Iris pigment epithelial cell (primary cell): ENCODE measurements around the gene GRIN1.
"Not testable (repeated sequence)": the region's sequence is repeated elsewhere in the genome, so short reads cannot be mapped to it uniquely, and the experiment has no call there.

Experiments used
- DNase-seq: peaks from one replicate; pipeline ENCODE4 v3.0.0-alpha.2; 2011; ENCODE audit warnings: low read depth

GRIN1 gene

DNA sequence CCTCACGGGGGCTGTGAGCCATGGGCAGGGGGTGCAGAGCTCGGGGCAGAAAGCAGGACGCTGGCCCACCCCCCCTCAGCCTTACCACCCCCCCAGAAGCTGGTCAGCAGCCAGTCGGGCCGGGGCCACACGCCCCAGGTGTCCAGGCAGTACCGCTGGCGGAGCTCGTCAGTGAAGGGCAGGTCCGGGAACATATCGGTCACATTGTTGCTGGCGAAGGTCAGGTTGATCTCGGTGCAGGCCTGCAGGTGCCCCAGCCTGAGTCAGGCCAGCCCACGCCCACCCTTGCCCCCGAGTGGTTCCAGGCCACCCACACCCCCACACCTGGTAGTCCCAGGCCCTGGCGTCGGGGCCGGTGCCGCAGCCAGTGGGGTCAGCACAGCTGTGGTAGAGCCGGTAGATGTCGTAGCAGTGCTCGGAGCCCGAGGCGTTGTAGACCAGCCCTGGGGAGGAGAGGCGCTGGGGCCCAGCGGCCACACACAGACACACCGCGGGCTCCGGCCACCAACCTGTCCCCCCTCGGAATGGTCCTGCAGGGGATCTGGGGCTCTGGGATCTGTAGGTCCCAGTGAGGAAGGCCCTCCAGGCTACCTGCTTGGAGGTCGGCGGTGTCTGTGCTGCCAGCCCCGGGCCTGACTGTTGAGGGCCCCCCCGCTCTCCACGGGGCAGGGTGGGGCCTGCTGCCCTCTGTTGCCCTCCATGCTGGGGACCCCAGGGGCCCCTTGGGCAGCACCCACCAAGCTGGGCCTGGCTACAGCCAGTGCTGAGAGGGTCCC, 27.0 kb upstream of the GRIN1 start:
- DNase-seq = no peak

DNA sequence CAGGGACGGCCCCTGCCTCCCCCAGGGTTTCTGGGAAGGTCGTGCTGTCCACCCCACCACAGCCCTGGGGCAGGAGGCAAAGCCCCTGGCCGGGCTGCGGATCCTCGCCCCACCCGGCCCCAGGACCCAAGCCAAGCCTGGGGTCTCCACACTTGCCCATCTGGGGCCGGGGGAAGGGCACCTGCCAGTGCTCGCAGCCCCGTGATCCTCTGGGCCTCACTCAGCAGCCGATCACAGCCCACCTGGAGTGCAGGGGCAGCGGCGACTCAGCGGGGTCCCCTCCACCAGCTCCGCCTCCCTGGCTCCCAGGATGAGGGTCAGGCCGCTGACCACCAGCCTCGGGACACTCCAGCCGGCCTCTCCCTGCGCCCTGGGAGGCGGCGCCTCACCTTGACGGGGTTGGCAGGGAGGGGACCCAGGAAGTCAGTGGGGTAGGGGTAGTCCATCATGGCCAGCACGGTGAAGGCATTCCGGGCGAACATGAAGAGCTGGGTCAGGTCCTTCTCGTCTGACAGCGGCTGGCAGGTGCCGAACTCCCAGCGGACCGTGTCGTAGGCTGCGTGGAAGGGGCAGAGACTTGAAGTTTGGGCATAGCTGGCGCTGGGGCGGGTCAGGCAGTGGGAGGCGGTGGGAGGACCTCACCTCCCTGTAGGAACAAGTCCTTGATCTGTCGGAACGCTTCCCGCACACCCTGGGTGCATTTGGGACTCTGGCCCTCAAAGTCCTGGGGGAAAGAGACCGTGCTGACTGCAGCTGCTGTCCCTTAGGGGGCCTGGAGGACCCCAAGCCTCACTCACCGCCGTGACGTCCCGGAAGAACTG, 26.2 kb upstream of the GRIN1 start:
- no peak for DNase-seq

DNA sequence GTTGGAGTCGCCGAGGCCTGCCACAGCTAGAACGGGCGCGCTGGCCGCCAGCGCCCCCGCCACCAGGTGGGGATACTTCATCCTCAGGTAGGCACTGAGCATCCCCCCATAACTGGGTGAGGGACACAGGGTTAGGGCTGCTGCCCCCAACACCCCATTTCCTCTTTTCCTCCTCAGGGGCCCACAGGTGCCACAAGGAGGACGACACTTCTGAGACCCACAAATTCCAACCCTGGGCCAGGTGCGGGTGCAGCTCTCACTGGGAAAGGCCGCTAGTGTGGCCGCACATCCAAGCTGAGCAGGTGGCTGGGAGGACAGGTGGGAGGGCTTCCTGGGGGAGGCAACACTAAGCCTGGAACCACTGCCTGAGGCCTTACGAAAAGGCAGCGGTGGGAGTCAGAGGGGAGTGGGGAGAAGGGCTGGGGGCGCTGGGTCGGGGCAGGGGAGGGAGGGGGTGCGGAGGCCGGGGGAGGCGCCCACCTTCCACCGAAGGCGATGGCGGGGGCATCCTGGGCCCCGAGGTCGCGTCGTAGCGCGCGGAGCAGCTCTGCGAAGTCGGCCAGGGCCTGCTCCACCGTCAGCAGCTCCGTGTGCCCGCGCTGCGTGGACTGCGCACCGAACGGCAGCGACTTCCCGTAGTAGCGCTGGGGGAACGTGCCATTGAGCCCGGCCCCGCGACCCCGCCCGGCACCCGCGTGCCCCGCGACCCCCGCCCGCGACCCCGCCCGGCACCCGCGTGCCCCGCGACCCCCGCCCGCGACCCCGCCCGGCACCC, 25.4 kb upstream of the GRIN1 start:
- no peak for DNase-seq

DNA sequence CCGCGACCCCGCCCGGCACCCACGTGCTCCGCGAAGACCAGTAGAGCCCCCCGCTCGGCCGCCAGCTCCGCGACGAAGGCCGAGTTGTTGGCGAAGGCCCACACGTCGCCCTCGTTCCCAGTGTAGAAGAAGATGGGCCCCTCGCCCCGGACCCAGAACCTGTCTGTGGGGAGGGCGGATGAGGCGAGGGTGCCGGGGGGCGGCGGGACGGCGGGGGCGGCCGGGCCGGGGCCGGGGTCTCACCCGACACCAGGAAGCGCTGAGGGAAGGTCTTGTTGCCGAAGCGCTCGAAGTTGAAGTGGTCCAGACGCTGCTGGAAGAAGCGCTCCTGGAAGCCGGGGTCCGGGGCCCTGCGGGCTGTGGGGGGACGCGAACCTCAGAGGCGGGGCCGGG, 24.7 kb upstream of the GRIN1 start:
- DNase-seq = no peak

DNA sequence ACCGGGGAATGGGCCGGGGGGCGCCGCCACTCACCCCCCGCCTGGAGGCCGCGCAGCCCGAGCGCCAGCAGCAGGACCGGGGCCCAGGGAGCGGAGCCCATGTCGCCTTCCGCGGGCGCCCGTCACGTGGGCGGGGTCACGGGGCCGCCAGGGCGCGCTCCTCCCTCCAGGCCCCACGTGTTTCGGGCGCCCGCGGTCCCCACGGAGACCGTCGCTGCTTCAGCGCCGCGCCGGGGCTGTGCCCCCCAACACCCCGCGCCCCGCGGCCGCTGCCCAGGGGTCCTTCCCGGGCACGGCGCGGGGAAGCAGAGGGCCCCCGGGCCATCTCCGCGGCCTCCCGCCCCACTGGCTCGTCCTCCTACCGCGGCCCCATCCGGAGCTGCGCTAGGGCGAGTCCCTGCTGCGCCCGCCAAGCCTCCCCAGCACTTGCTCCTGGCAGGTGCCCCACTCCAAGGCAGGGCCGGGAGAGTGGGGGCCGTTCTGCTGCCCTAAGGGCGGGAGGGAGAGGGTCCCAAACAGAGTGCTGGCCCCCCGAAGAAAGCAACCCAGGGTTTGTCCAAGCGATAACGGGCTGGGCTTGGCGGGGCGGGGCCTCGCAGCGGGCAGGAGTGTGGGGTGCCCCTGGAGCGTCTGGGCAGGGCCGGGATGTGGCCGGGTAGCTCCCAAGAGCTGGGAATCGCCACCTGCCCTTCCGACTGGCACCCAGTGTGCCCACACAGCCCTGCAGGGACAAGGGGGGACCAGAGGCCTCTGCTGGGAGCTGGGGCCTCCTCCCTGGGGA, 24.2 kb upstream of the GRIN1 start, which contains the start of gene DPP7:
TSS of gene DPP7 (minus strand) at position 121 of the 781 bp plus-strand sequence. CDS start at position 101, 20 bp downstream.
- DNase-seq = peak; percentile 33

DNA sequence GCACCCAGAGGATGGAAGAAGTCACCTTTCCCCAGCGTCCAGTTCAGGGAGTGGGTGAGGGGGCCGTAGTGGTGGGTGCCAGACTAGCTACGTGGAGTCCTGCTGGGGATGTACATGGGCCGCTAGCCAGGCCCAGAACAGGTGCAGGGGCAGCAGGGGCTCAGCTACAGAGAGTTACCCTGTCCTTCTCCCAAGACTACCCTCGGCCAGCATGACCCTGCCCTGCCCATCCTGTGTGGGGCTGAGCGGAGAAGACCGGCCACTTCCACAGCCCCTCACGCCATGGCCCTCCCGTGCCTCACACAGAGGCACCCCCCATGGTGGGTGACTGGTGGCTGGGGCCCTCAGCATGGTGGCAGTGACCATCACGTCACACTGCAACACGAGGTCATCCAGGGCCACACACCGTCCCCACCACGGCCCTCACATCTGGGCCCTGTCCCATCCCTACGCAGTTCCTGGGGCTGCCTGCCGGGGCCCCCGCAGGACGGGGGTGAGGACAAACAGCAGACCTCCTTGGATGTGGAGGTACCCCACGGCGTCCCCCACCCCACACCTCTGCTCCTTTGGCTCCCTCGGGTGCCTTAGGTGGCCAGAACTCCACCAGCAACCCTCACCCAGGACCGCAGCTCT, 23.4 kb upstream of the GRIN1 start:
- no peak for DNase-seq

DNA sequence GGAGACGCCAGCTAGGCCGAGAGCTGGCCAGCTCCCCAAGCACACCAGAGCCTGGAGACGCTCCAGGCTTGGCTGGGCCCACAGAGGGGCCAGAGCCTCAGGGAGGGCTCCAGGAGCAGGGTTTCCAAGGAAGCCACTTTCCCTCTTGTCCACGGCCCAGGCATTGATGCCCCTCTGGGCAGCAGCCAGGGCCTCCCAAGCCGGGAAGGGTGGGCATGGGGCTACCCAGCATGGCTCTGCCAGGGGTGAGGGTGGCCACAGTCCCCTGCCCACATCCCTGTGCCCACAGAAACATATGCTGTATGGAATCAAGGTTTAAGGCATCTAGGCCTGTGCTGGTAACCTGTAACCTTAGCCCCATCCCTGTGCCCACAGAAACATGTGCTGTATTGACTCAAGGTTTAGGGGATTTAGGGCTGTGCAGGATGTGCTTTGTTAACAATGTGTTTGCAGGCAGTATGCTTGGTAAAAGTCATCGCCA, 22.9 kb upstream of the GRIN1 start:
- DNase-seq = no peak

DNA sequence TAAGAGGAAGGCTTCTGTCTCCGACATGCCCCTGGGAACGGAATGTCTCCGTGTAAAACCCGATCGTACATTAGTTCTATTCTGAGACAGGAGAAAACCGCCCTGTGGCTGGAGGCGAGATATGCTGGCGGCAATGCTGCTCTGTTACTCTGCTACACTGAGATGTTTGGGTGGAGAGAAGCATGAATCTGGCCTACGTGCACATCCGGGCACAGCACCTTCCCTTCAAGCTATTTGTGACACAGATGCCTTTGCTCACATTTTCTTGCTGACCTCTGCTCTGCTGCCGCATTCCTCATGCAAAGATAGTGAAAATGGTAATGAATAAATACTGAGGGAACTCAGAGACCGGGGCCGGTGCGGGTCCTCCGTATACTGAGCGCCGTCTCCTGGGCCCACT, 22.2 kb upstream of the GRIN1 start:
- peak; percentile 19 for DNase-seq

DNA sequence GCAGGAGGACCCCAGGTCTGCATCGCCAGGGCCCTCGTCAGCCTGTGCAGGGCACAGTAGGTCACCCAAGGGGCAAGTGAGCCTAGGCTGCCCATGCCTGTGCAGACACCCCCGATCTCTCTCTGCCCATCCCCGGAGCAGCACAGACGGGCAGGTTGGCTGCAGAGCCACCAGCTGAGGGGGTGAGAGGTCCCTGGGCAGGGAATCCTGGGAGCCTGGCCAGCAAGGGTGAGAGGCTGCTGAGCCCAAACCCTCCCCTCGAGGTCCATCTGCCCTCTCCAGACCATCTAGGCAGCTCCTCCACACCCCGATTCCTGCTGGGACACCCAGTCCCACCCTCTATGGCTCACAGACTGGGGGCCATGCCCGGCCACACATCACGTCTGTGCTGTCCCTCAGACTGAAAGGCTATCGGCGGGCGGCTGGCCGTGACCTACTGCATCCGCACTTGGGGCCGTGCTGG, 21.7 kb upstream of the GRIN1 start:
- DNase-seq = no peak

DNA sequence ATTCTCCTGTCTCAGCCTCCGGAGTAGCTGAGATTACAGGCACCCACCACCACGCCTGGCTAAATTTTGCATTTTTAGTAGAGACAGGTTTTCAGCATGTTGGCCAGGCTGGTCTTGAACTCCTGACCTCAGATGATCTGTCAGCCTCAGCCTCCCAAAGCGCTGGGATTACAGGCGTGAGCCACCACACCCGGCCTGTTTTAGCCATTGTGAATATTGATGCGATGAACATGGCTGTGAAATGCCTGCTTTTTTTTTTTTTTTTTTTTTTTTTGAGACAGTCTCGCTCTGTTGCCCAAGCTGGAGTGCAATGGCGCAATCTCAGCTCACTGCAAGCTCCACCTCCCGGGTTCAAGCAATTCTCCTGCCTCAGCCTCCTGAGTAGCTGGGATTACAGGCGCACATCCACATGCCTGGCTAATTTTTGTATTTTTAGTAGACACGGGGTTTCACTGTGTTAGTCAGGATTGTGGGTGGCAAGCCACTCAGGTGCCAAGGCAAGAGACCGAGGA, 20.8 kb upstream of the GRIN1 start:
- not testable (repeated sequence) for DNase-seq

DNA sequence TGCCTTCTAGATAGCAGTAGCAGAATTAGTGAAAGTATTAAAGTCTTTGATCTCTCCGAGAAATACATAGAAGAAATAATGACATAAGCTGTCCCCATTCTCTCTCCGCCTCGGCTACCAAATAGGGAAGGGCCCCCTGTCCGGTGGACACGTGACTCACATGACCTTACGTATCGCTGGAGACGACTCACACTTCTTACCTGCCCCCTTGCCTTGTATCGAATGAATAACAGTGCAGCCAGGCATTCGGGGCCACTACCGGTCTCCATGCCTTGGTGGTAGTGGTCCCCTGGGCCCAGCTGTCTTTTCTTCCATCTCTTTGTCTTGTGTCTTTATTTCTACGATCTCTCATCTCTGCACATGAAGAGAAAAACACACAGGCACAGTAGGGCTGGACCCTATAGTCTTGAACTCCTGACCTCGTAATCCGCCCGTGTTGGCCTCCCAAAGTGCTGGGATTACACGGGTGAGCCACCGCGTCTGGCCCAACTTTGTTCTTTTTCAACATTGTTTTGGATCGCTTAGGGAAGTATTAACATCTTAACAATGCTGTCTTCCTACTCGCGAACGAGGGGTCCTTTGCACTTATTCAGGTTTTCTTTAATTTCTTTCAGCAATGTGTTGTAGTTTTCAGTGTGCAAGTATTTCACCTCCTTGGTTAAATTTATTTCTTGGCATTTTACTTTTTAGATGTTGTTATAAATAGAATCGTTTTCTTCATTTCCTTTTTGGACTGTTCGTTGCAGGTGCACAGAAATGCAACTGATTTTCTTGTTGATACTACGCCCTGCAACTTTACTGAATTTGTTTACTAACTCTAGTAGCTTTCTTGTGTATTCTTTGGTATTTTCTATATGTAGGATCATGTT, 16.8 kb upstream of the GRIN1 start:
- DNase-seq = not testable (repeated sequence)

DNA sequence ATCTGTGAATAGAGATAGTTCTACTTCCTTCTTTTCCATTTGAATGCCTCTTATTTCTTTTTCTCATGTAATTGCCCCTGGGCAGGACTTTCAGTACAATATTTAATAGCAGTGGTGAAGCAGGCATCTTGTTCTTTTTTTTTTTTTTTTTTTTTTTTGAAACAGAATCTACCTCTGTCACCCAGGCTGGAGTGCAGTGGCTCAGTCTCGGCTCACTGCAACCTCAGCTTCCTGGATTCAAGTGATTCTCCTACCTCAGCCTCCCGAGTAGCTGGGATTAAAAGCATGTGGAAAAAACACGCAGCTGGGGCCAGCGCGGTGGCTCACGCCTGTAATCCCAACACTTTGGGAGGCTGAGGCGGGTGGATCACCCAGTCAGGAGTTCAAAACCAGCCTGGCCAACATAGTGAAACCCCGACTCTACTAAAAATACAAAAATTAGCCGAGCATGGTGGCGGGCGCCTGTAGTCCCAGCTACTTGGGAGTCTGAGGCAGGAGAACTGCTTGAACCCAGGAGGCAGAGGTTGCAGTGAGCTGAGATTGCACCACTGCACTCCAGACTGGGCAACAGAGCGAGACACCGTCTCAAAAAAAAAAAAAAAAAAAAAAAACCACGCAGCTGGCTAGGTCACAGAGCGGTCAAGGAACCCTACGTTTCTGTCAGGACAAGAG, 16.0 kb upstream of the GRIN1 start:
- not testable (repeated sequence) for DNase-seq

DNA sequence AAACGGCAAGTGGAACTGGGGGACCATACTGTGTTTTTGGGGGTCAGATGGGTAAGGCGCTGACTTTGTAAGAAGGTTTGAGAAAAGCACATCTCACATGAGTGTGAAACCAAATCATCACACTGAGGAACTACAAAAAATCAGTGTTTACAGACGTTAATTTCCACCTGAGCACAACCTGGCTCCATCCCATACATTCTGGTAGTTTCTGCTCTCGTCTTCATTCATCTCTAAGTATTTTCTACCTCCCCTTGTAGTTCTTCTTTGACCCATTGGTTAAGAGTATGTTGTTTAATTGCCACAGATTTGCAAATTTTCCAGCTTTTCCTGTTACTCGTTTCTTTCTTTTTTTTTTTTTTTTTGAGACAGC, 15.5 kb upstream of the GRIN1 start:
- DNase-seq = no peak

DNA sequence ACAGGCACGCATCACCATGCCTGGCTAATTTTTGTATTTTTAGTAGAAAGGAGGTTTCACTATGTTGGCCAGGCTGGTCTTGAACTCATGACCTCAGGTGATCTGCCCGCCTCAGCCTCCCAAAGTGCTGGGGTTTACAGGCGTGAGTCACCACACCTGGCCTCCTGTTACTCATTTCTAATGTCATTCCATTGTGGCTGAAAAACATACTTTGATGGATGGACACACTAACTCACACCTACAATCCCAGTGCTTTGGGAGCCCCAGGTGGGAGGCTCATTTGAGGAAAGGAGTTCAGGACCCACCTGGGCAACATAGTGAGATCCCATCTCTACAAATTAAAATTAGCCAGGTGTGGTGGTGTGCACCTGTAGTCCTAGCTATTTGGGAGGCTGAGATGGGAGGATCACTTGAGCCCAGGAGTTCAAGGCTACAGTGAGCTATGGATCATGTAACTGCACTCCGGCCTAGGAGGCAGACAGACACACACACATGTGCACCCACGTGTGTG, 14.9 kb upstream of the GRIN1 start:
- not testable (repeated sequence) for DNase-seq

DNA sequence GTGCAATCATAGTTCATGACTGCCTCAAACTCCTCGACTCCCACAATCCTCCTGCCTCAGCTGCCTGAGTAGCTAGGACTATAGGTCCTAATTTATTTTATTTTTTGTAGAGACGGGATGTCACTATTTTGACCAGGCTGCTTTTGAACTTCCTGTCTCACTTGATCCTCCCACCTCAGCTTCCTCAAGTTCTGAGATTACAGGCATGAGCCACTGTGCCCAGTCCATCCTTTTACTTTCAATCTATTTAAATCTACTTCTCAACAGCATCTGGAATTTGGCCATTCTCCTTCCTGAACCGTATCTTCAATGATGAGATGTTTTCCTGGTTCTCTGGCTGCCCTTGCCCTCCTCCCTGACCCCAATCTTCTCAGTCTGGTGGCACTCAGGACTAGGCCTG, 12.2 kb upstream of the GRIN1 start:
- DNase-seq = no peak

DNA sequence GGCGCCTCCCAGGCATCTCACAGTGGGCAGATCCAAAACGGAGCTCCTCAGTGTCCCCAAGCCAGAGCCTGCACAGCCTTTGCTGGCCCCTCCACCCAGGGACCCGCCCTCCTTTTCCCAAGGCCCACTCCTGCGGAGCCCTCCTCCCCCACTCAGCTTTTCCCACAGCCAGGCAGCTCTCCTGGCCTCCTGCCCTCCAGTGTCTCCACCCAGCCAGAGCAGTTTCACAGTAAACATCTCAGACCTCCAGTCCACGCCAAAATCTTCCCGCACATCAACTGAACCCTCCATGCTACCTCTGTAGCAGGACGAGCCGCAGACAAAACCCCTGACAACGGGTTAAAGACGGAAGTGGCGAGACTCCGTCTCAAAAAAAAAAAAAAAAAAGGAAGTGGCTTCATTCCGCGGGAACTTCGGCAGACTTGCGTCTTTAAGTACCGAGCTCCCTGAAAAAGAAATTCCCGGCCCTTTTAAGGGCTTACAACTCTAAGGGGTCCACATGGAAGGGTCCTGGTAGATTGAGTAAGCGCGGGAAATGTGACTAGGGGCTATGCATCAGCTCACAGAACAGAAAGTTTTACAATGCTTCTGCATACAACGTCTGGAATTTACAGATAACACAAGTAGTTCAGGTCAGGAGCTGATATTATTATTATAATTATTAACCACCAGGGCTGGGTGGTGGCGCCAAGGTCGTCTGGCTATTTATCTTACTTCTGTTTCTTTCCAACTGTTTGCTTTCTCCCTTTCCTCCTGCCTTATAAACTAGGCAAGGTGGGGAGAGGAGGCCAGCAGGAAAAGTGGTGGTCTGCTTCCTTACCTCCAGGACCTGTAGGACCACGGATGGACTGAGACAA, 11.4 kb upstream of the GRIN1 start:
- peak; percentile 32 for DNase-seq

DNA sequence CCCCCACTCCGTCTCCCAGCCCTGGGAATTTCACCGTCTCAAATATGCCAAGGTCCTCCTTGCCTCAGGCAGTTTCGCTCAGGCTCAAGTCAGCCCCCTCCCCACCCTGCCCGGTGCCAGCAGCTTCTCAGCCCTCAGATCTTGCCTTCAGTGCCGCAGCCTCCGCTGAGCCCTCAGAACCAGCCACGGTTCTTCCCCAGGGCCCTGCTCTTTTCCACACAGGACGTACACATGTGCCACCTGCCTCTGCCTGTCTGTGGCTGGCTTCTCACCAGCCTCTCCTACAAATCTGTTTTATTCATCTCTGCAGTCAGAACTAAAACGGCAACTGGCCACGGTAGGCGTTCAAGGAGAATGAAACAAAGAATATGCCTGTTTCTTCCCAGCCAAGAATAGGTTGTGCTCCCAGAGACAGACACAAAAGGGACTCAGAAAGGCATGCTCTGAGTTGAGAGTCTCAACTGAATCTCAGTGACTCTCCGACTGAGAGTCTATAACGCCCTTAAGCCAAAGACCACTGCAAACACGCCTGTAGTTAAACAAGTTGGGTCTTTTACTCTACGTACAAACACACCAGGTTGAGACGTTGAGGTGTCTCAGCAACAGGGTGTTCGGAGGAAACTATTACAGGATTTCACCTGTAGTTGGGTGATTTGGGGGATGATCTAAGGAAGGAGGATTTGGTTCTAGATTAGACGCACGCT, 10.6 kb upstream of the GRIN1 start:
- DNase-seq = no peak
